ENCODE data around the gene OR8K5.

DNA sequence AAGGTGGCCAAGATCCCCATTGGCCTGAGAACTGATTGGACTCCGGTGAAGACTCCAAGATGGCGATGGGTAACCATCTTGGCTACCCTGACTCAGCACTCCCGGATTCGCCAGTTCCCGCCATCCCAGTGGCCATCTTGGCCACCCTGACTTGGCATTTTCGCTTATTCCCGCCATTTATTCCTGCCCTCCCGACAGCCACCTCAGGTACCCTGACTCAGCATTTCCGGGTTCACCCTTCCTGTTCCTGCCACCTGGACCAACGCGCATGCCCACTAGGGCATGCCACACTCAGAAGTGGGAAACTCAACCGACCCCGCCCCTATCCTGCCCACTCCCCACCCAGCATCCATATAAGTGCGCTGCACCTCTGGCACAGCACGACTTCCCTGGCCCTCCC, 7.8 kb downstream of the OR8K5 start:
- TF ChIP-seq, protein P1, sequence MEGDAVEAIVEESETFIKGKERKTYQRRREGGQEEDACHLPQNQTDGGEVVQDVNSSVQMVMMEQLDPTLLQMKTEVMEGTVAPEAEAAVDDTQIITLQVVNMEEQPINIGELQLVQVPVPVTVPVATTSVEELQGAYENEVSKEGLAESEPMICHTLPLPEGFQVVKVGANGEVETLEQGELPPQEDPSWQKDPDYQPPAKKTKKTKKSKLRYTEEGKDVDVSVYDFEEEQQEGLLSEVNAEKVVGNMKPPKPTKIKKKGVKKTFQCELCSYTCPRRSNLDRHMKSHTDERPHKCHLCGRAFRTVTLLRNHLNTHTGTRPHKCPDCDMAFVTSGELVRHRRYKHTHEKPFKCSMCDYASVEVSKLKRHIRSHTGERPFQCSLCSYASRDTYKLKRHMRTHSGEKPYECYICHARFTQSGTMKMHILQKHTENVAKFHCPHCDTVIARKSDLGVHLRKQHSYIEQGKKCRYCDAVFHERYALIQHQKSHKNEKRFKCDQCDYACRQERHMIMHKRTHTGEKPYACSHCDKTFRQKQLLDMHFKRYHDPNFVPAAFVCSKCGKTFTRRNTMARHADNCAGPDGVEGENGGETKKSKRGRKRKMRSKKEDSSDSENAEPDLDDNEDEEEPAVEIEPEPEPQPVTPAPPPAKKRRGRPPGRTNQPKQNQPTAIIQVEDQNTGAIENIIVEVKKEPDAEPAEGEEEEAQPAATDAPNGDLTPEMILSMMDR (IDR thresholded peaks at IDR 0.05) = no peak
- TF ChIP-seq POLR2A (IDR thresholded peaks at IDR 0.05) = no peak
